Panc1 (cell line): Measurements from ENCODE around the gene EXOC3L4.

ENCODE experiments used
- TCF7L2 ChIP-seq: IDR thresholded peaks from 2 replicates; pipeline ENCODE4 v1.6.1; 2011; ENCODE audit warnings: mild to moderate bottlenecking, low read depth, low read length, inconsistent platforms
- TF ChIP-seq, protein P1 (sequence below): fragments of 450-650 bp; IDR thresholded peaks from 2 replicates; pipeline ENCODE4 v1.5.1; 2017; ENCODE audit warnings: mild to moderate bottlenecking

DNA sequence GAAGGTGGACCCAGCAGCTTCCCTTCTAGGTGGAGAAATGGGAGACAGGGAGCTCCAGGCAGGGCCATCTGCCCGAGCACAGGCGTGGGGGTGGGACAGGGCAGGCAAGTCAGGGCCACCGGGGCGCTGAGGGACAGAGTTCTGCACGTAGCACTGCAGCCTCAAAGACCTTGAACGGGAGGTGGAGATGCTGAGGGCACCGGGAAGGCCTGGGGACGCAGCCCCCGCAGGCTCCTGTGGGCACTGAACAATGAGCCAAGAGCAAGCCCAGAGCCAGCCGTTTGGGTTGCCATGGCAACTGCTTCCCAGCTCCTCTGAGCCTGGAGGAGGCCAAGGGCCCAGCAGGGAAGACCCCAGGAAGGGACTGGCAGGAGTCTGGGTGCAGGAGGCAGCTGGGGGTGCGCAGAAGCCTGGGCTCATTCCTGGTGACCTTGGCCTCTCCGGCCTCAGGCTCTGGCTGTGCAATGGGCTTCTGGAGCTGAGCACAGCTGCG is 7.1 kb upstream of the EXOC3L4 start:
- TF ChIP-seq, protein P1, sequence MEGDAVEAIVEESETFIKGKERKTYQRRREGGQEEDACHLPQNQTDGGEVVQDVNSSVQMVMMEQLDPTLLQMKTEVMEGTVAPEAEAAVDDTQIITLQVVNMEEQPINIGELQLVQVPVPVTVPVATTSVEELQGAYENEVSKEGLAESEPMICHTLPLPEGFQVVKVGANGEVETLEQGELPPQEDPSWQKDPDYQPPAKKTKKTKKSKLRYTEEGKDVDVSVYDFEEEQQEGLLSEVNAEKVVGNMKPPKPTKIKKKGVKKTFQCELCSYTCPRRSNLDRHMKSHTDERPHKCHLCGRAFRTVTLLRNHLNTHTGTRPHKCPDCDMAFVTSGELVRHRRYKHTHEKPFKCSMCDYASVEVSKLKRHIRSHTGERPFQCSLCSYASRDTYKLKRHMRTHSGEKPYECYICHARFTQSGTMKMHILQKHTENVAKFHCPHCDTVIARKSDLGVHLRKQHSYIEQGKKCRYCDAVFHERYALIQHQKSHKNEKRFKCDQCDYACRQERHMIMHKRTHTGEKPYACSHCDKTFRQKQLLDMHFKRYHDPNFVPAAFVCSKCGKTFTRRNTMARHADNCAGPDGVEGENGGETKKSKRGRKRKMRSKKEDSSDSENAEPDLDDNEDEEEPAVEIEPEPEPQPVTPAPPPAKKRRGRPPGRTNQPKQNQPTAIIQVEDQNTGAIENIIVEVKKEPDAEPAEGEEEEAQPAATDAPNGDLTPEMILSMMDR, result no peak
- TF ChIP-seq TCF7L2, result no peak
